ENCODE results near the gene C17orf113.
"Not testable (repeated sequence)": the region's sequence is repeated elsewhere in the genome, so short reads cannot be mapped to it uniquely, and the experiment has no call there.

C17orf113 gene

DNA sequence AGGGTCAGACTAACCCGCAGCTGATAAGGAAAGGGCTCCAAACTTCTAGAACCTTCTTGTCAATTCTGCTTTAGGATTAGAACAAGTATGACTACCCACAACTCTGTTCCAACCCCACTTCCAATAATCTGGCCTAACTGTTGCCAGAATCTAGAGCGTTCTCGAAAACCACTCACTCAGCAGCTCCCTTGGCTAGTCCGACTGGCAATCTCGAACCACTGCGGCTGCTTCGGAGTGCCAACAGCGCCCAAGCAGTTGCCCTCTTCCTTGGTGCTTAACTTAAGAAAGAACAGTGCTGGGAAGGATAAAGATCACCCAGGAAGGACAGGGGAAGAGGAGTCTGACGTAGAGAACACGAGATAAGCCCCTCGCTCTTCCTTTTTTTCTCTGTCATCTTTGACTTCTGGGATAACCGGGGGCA lies 34.0 kb downstream of the C17orf113 start:
- peak; percentile 59 to 77 (median 66) for DNase-seq

DNA sequence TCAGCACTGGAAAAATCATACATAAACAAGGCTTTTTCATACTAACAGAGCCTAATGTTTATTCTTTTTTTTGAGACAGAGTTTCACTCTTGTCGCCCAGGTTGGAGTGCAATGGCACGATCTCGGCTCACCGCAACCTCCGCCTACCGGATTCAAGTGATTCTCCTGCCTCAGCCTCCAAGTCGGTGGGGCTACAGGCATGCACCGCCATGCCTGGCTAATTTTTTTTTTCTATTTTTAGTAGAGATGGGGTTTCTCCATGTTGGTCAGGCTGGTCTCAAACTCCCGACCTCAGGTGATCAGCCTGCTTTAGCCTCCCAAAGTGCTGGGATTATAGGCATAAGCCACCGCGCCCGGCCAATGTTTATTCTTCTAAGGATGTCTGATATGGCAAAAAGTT lies 36.7 kb downstream of the C17orf113 start:
- not testable (repeated sequence) for DNase-seq

DNA sequence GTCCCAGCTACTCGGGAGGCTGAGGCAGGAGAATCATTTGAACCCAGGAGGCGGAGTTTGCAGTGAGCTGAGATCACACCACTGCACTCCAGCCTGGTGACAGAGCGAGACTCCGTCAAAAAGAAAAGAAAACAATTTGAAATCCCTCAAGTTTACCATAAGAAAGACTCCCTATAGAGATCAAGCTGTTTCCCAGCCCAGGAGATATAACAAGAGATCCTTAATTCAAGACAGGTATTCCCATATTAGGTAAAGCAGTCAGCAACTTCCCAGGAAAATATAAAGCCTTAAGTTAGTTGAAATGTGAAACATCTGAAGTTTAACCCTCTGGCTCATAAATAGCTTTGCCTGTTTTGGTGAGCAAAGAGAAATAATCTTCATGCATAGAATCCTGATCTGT lies 38.0 kb downstream of the C17orf113 start:
- DNase-seq, result not testable (repeated sequence)

DNA sequence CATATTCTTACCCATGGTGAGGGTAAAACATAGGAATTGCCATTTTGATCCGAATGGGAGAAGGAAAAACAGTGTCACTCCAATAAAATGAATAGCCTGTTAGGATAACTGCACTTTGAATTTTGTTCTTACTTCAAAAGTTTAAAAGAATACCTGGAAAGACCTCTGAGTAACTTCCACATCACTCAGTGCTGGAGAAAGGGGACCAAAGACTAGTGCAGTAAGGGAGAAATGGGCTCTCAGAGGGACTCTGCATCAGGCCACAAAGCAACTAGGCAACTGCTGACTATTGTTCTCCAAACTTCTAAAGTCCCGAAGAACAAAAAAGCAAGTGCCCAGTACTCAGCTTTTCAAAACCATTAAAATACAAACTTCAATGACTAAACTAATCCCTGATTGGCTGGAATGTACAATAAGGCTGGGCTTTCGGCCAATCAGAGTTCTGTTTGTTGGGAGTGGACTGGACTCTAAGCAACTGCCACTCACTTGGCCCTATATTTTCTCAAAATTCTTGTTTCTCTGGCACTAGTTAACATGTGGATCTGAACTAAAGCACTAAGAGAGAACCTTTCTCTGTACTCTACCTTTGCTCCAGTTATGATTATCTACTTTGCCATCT lies 39.4 kb downstream of the C17orf113 start:
- DNase-seq, result peak in 3 of 4 experiments; percentile 49 to 59 (median 54)

DNA sequence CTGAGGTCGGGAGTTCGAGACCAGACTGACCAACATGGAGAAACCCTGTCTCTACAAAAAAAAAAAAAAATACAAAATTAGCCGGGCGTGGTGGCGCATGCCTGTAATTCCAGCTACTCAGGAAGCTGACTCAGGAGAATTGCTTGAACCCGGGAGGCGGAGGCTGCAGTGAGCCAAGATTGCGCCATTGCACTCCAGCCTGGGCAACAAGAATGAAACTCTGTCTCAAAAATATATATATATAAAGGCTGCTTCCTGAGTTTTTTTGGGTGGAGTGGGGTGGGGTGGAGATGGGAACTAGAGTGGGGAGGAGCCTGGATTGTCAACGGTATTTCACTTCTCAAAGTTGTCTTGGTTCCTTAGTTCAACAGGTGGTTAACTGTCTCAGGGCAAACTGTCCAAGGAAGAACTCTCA lies 40.1 kb downstream of the C17orf113 start:
- peak; percentile 53 to 74 (median 58) for DNase-seq

DNA sequence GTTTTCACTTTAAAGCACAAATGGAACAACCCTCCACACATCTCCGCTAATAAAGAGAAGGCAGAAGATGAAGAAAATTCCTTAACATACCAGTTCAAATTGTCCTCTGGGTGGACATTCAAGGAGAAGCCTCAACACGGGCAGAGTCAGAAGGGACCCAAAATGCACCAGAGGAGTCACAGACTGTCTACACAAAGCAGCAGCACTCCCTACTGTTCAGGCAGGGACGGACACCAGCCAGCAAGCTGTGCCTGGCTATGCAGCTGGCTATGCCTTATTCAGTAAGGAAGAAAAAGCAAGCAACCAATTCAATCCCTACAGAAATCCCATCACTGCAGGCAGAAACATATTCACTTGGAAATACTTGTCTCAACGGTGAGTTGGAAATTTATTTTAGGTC lies 41.2 kb downstream of the C17orf113 start:
- DNase-seq, result peak in 1 of 4 experiments; percentile 15

DNA sequence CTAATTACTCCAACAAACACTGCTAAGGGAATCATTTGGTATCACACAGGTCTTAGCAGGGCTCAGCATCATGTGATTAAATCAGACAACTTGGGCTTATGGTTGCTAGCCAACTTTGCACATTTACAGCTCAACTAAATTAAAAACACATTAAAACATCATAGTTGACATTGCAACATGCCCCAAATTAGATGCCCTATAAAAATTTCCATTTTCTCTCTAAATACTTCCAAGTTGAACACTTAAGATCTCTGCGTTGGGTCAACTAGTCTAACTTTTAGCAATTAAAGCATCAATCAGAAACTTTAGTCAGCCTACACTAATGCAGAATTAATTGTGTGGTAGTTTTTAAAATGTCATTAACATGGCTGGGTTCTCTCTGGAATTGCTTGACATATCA lies 45.2 kb downstream of the C17orf113 start:
- no peak for DNase-seq

DNA sequence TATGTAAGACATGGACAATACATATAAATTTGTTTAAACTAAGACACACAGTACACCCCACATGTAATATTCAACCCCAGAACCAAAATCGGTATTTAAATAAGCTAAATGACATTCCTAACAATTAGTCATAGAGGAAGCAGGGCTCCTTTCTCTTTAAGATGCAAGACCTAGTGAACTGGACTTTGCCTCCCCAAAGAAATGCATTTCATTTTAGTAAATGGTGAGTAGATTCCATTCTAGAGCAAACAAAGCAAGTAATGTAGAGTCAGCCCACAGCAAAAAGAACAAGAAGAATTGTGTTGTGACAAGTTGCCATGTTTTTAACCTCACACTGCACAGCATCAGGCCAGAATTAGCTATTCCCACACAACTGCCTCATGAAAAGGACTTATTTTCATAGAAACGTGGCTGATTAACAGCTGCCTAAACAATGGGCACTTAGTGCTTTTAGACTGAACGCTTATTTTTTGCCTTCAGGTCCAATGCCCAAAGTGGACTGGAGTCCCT lies 47.6 kb downstream of the C17orf113 start:
- DNase-seq, result no peak

DNA sequence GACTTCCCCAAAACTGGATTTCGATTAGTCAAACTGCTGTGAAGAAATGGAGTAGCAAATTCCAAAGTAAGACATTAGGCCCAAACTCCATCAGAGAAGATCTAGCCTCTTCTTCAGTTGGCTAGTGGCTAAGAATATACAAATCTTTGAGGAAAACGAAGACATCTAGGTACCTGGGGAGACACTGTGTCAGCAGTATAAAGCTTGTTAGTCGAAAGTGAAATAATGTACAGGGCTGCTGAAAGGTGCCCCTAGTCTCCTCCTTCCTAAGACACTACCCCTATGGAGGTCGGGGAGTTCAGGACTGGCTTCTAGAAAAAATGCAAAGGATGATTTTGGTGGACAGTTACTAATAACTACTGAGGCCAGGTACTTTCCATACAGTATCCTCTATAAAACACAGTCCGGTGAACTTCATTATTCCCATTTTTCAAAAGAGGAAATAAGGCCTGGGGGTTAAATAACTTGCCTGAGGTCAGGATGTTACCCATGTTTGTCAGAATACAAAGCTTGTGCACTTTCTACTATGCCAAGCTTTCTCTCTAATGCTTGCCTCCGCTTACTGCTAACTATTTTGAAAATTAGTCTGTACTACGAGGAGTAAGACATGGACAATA lies 48.1 kb downstream of the C17orf113 start:
- DNase-seq, result peak in 1 of 4 experiments; percentile 13

DNA sequence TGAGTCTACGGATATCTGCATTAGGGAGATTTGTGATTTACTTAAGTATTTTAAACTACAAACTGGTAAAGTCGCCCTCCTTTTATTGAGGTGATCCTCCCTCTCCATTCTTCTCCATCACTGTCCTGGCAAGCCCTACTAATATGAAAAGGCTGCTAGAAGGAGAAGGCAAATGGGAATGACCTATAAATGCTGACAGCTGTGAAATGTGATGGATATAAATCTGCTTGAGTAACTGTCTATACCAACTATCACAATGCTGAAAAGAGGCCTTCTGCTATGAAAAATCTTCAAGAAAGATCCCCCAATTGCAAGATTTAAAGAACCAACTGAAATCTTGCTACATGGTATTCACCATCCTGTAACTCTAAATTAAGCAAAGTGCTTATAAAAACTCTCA lies 48.7 kb downstream of the C17orf113 start:
- DNase-seq, result no peak

DNA sequence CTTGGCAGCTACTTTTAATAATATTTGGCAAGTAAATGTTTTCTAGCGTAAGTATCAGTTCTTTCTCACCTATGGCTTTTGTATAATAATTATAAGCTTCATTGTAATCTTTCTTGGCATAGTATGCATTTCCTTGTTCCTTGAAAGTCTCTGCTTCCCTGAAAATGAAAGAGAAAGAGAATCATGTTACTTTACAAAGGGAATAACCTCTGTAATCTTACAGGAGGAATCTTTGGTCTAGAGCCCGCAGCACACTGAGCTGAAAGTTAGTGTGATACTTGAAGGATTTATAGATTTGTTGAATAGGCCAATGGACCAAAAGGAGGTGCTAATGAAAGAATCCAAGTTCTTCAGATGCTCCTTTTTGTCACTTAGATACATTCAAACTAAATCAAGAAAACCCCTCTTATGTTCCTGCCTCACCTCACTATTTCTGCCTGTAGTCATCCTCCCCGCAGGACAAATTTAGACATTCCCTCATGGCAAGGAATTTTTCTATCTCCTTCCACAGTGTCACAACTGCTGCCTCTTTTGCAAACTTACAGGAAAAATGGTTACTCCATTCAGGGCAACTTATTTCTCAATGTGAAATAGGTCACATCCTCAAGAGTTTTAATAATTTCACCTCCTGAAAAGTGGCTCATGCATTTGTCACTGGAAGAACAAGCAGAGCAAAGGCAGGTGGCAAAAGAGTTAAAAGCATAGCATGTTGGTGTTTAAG lies 49.8 kb downstream of the C17orf113 start:
- DNase-seq, result no peak

DNA sequence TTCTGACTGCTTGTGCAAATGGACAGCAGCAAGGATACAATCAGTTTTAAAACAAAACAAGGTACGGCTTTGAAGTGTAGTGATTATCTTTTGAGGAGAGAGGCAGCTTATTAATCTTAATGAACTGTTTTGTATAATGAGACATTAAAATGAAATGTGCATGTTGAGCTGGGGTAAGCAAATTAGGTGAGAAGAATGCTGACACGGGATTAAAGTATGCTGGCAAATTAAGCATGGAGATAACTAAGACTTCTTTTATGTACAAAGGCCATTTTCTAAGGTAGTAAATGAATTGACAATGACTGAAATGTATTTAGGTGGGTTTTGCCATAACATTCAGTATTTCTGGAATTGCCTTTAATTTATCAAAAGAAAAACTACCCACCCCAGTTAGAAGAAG lies 51.9 kb downstream of the C17orf113 start:
- DNase-seq, result no peak

DNA sequence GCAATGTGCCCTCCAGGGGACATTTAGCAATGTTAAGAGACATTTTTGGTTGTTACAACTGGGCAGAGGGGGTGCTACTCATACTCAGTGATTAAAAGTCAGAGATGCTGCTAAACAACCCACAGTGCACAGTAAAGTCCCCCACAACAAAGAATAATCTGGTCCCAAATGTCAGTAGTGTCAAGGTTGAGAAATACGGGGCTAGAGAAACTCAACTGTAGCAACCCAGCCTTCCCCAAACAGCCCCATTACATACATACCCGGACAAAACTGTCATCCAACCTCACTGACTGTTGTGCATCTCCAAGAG lies 53.6 kb downstream of the C17orf113 start:
- no peak for DNase-seq

DNA sequence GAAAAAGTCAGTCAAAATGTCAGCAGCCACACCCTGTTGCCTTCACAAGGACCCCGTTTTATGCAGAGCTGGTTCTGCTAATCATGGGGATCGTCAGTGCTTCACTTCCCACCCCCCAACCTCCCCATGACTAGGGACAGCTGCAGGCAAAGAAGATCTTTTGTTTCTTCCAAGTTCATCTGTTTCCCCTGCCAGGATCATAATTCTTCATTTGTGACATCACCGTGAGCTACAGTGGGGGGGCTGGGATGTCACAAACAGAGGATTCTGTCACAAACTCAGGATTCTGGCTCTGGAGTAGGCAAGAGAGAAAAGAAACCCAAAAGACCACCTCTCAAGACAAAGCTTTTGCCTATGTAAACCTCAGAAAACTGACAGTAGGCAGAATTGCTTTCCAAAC lies 57.8 kb downstream of the C17orf113 start:
- DNase-seq, result no peak

DNA sequence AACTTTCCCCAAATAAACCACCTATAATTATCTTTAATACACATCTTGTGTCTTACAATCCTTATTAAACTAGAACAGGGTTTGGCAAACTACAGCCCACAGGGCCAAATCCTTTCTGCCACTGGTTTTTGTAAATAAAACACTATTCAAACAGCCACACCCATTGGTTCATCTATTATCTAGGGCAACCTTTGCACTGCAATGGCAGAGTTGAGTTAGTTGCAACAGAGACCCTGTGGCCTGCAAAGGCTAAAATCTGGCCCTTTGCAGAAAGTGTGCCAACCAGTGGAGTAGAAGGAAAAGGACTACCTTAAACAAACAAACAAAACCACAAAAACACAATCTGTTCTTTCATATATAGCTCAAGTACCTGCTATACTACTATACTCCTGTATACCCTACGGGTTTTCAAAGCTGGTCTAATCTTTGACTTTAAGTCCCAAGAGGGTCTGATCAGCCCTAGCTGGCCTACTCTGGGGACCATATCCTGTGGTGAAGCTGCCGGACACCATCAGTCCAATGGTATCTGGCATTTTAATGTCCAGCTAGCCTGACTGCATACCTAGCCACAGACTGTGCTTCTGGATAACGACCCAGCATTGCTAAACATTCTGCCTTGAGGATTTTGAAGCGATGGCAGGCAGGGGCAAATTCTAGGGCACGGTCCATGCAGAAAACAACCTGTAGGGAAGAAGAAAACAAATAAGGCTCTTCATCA lies 60.5 kb downstream of the C17orf113 start:
- no peak for DNase-seq

DNA sequence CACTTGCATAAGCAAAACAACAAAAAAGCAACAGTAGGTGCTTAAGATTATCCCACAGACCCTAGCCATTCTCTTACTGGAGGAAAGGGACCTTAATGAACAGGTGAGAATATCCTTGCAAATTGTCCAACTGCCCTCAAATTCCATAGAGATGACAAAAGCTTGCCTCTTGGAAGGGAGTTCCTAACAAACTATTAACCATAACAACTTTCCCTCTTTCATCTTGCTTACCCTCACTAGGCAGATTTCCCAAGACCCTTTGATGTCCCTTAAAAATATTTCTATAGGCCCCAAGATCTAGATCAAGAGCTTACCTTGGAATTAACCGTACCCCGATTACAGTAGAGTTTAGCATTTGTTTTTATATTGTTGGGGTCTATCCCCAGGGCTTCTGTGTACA lies 62.0 kb downstream of the C17orf113 start:
- DNase-seq, result no peak

All from suppressor macrophage (primary cell).